Endothelial cell of umbilical vein (primary cell): ENCODE measurements around the gene ANKDD1B. TPM values are rescaled to one million over a fixed set of nuclear protein-coding genes. Genes with fewer than 3 reads are reported as not detected.

Source experiments
- BruUV-seq: library from RNA; stranded (reverse); fragments of 400-500 nt; replicated peaks from 2 replicates; lab custom pipeline; 2021; lab: Mats Ljungman, UMichigan
- CTCF ChIA-PET: fragments of 300-600, 350-600 bp; sonication (Branson Sonifier 250); formaldehyde crosslinking; loops from one replicate; lab custom pipeline; 2021; ENCODE audit warnings: antibody characterized with exemption, inconsistent platforms; lab: Charles Lee
- POLR2A ChIA-PET: fragments of 300-600, 350-600 bp; sonication (Branson Sonifier 250); formaldehyde crosslinking; loops from one replicate; lab custom pipeline; 2021; ENCODE audit warnings: antibody characterized with exemption, inconsistent platforms; lab: Charles Lee
- DNase-seq: peaks from one replicate; pipeline ENCODE4 v3.0.0-alpha.2; 2011; ENCODE audit warnings: low read depth, low spot score
- FAIRE-seq: peaks from 2 replicates; lab custom pipeline; 2011; peaks lifted over from hg19 to GRCh38; lab: Jason Lieb, UNC
- H2AFZ ChIP-seq: 2 replicates; pipeline ENCODE4 v1.6.0; 2012; ENCODE audit warnings: low read depth, low read length, control low read depth, inconsistent platforms
- H3K27ac ChIP-seq: 2 replicates; pipeline ENCODE4 v1.5.1; 2011; ENCODE audit warnings: low read depth, mild to moderate bottlenecking, control low read depth, low read length, moderate library complexity; ENCODE audit not compliant: insufficient read depth
- H3K27me3 ChIP-seq, 2 experiments: 2 replicates each; pipeline versions ENCODE4 v1.6.0 to v1.6.1; 2011; ENCODE audit warnings: low read length in 2 of 2, mixed read lengths in 1 of 2; ENCODE audit not compliant: control insufficient read depth in 2 of 2, insufficient read depth in 2 of 2
- H3K36me3 ChIP-seq, 2 experiments: 2 replicates in 1 of 2; 3 replicates in 1 of 2; pipeline ENCODE4 v1.5.1; 2011; ENCODE audit warnings: low read length in 2 of 2, mild to moderate bottlenecking in 1 of 2, moderate library complexity in 1 of 2; ENCODE audit not compliant: control insufficient read depth in 2 of 2, insufficient read depth in 2 of 2; ENCODE audit errors: extremely low read depth in 1 of 2
- H3K4me1 ChIP-seq: 3 replicates; pipeline ENCODE4 v1.5.1; 2011; ENCODE audit warnings: mild to moderate bottlenecking, low read length; ENCODE audit not compliant: control insufficient read depth, insufficient read depth; ENCODE audit errors: extremely low read depth
- H3K4me2 ChIP-seq: 2 replicates; pipeline ENCODE4 v1.6.1; 2011; ENCODE audit warnings: low read length, control low read depth, mixed read lengths; ENCODE audit not compliant: insufficient read depth
- H3K4me3 ChIP-seq, 3 experiments: fragments of 200-600 bp in 1 of 3; sonication (generic), shearing (Covaris generic) in 1 of 3; replicated peaks in 1 of 3; 2 replicates each; pipeline ENCODE4 v1.5.1; 2011 to 2016; ENCODE audit warnings: control low read depth in 3 of 3, low read length in 3 of 3, mild to moderate bottlenecking in 2 of 3, inconsistent platforms in 1 of 3, low read depth in 1 of 3, moderate library complexity in 1 of 3; ENCODE audit not compliant: insufficient read depth in 1 of 3
- H3K79me2 ChIP-seq: 2 replicates; pipeline ENCODE4 v1.6.0; 2012; ENCODE audit warnings: low read length, inconsistent platforms; ENCODE audit not compliant: control insufficient read depth, insufficient read depth
- H3K9ac ChIP-seq: replicated peaks from 2 replicates; pipeline ENCODE3; 2011; ENCODE audit warnings: low read length, control low read depth; ENCODE audit not compliant: insufficient read depth; ENCODE audit errors: extremely low read depth
- H3K9me1 ChIP-seq: replicated peaks from 3 replicates; pipeline ENCODE4 v1.6.0; 2011; ENCODE audit warnings: mild to moderate bottlenecking, low read length; ENCODE audit not compliant: control insufficient read depth, insufficient read depth; ENCODE audit errors: extremely low read depth
- H3K9me3 ChIP-seq: replicated peaks from 2 replicates; pipeline ENCODE4 v1.5.1; 2012; ENCODE audit warnings: low read length, inconsistent platforms; ENCODE audit not compliant: control insufficient read depth, insufficient read depth
- H4K20me1 ChIP-seq: replicated peaks from 2 replicates; pipeline ENCODE3; 2011; ENCODE audit warnings: mild to moderate bottlenecking, low read length; ENCODE audit not compliant: control insufficient read depth, insufficient read depth; ENCODE audit errors: extremely low read depth
- EZH2 ChIP-seq: IDR thresholded peaks from 2 replicates; pipeline ENCODE4 v1.6.1; 2012; ENCODE audit warnings: borderline replicate concordance, low read depth, mild to moderate bottlenecking, moderate library complexity, low read length, inconsistent platforms; ENCODE audit not compliant: severe bottlenecking
- FOS ChIP-seq: IDR thresholded peaks from 2 replicates; pipeline ENCODE4 v1.6.1; 2011; ENCODE audit warnings: mild to moderate bottlenecking, low read length, moderate library complexity, borderline replicate concordance; ENCODE audit not compliant: insufficient read depth
- GATA2 ChIP-seq: IDR thresholded peaks from 2 replicates; pipeline ENCODE4 v1.7.0; 2011; ENCODE audit warnings: low read depth, mild to moderate bottlenecking, moderate library complexity, mixed read lengths, low read length; ENCODE audit not compliant: insufficient read length, insufficient read depth
- JUN ChIP-seq: IDR thresholded peaks from 2 replicates; pipeline ENCODE4 v1.6.1; 2011; ENCODE audit warnings: borderline replicate concordance, low read depth; ENCODE audit not compliant: insufficient read length, insufficient read depth
- MYC ChIP-seq: IDR thresholded peaks from one replicate; pipeline ENCODE4 v1.6.1; 2011; ENCODE audit warnings: mild to moderate bottlenecking, low read depth, low read length
- POLR2A ChIP-seq: IDR thresholded peaks from 2 replicates; pipeline ENCODE4 v1.6.1; 2012; ENCODE audit warnings: low read depth, mild to moderate bottlenecking, control low read depth, low read length
- POLR2AphosphoS5 ChIP-seq: IDR thresholded peaks from 2 replicates; pipeline ENCODE4 v1.6.1; 2012; ENCODE audit warnings: low read depth, mild to moderate bottlenecking, control low read depth, low read length, moderate library complexity; ENCODE audit not compliant: insufficient read depth
- dilution Hi-C: fragments of 300-500 bp; cut with MboI; formaldehyde crosslinking; loops from one replicate; pipeline ENCODE4 v1.15.0; 2019; ENCODE audit warnings: low sequenced_read_pairs; ENCODE audit not compliant: extremely low pct_ligation_motif_present
- intact Hi-C: fragments of 100-400 bp; cut with micrococcal nuclease; formaldehyde crosslinking; loops from one replicate; pipeline ENCODE4 v1.10.0; 2022
- polyA plus RNA-seq, 4 experiments: library from polyadenylated mRNA; depleted of rRNA in 3 of 4; stranded (reverse) in 3 of 4; unstranded in 1 of 4; fragments of >200 nt; gene quantifications; 2 replicates each; pipeline versions ENCODE4 v1.2.1 to v1.2.3, GENCODE V29; 2011 to 2012; ENCODE audit warnings: missing spikeins in 1 of 4
- total RNA-seq: library from RNA; stranded (reverse); gene quantifications from 2 replicates; pipeline ENCODE4 v1.2.3, GENCODE V29; 2021
- TF ChIP-seq, protein P1 (sequence below): IDR thresholded peaks from 2 replicates; pipeline ENCODE4 v1.6.1; 2011; ENCODE audit not compliant: insufficient read depth, insufficient read length
- TF ChIP-seq, protein P2 (sequence below), 2 donors: IDR thresholded peaks; 1 replicate in 1 of 2; 2 replicates in 1 of 2; pipeline ENCODE4 v1.5.1; 2011; ENCODE audit warnings: low read length in 2 of 2, mild to moderate bottlenecking in 2 of 2, moderate library complexity in 2 of 2, control low read depth in 1 of 2, inconsistent platforms in 1 of 2, low read depth in 1 of 2; ENCODE audit not compliant: insufficient read depth in 1 of 2; ENCODE audit errors: extremely low read depth in 1 of 2

The ANKDD1B gene
- total and polyA plus RNA-seq, 2 donors (not counting 3 experiments of a cell fraction or from before 2014, with no cell fraction given): 0.15 to 0.71 TPM

DNA sequence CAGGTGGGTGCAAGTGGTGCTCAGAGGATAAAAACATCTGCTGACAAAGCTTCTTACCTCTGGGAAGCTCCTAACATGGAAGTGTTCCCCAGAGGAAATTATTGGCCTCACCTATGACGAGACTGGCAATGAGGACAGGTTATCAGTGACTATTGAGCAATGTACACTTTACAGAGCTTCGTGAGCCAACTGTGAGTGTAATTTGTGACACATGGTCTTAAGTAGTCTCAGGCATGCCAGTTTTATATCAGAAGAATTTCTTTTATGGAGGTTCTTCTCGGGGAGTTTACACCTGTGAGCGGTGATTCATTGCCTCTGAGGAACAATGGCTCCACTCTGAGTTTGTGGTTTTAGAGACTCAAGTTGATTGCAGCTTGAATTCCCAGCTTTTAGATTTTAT is 11.3 kb downstream of the ANKDD1B start:
- ChIA-PET POLR2A (no interaction called here), CTCF (interaction anchor here (2.2 kb wide), 1 partner anchor 10 kb away, joined by 4 read pairs; no protein-coding TSS in a partner anchor)

More for the DNA sequence above, 11.3 kb downstream of the ANKDD1B start:
- Histone ChIP-seq H4K20me1 (no peaks in the 10 kb centered on the region), H3K27me3 (no peaks in the 10 kb centered on the region), H3K9ac (no peak overlapping the region), H3K27ac (no peak overlapping the region), H3K36me3 (no peaks in the 10 kb centered on the region), H2AFZ (no peak overlapping the region), H3K9me1 (no peaks in the 10 kb centered on the region), H3K79me2 (no peaks in the 10 kb centered on the region), H3K4me2 (no peak overlapping the region), H3K4me3 (no peak overlapping the region), H3K4me1 (peaks cover 2% of the 10 kb centered on the region), H3K9me3 (no peaks in the 10 kb centered on the region)
- dilution Hi-C loops (no loop called here), intact Hi-C loops (no loop called here)
- FAIRE-seq: no peak
- TF ChIP-seq EZH2: no peak
- TF ChIP-seq JUN: no peak
- no peak for TF ChIP-seq FOS
- TF ChIP-seq GATA2: no peak
- no peak for TF ChIP-seq POLR2AphosphoS5
- TF ChIP-seq POLR2A: no peak
- TF ChIP-seq MYC: no peak
- TF ChIP-seq, protein P1, sequence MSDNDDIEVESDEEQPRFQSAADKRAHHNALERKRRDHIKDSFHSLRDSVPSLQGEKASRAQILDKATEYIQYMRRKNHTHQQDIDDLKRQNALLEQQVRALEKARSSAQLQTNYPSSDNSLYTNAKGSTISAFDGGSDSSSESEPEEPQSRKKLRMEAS: no peak
- TF ChIP-seq, protein P2, sequence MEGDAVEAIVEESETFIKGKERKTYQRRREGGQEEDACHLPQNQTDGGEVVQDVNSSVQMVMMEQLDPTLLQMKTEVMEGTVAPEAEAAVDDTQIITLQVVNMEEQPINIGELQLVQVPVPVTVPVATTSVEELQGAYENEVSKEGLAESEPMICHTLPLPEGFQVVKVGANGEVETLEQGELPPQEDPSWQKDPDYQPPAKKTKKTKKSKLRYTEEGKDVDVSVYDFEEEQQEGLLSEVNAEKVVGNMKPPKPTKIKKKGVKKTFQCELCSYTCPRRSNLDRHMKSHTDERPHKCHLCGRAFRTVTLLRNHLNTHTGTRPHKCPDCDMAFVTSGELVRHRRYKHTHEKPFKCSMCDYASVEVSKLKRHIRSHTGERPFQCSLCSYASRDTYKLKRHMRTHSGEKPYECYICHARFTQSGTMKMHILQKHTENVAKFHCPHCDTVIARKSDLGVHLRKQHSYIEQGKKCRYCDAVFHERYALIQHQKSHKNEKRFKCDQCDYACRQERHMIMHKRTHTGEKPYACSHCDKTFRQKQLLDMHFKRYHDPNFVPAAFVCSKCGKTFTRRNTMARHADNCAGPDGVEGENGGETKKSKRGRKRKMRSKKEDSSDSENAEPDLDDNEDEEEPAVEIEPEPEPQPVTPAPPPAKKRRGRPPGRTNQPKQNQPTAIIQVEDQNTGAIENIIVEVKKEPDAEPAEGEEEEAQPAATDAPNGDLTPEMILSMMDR (IDR thresholded peaks at IDR 0.05; ENCODE audit: extremely low read depth in 1 of 2, insufficient read depth in 1 of 2, low read depth in 1 of 2, low read length in 2 of 2): no peak
- BruUV-seq: no TSS peak
- DNase-seq: no peak
